GM15510 (cell line): Measurements from ENCODE around the gene PHACTR3.

ENCODE experiments used
- POLR2A ChIP-seq: IDR thresholded peaks from 3 replicates; pipeline ENCODE4 v1.6.1; 2011; ENCODE audit warnings: borderline replicate concordance; ENCODE audit not compliant: insufficient read length; ENCODE audit errors: extremely low read depth

Gene PHACTR3

GRCh38 chr20:59812286-59813125 is 208.2 kb downstream of the PHACTR3 start:
- TF ChIP-seq POLR2A = no peak

- TF ChIP-seq POLR2A = no peak
These were observed 209.0 kb downstream of the PHACTR3 start for GRCh38 chr20:59813126-59813947.

- no peak for TF ChIP-seq POLR2A
These were observed 209.9 kb downstream of the PHACTR3 start for GRCh38 chr20:59813948-59814839.

GRCh38 chr20:59814840-59815340 is 210.6 kb downstream of the PHACTR3 start:
- no peak for TF ChIP-seq POLR2A

- no peak for TF ChIP-seq POLR2A
These were observed 211.9 kb downstream of the PHACTR3 start for GRCh38 chr20:59816146-59816738.

- TF ChIP-seq POLR2A = no peak
These were observed 213.1 kb downstream of the PHACTR3 start for GRCh38 chr20:59817406-59817805.

- TF ChIP-seq POLR2A = no peak
These were observed 213.7 kb downstream of the PHACTR3 start for GRCh38 chr20:59817846-59818615.

GRCh38 chr20:59818911-59819310 is 214.6 kb downstream of the PHACTR3 start:
- no peak for TF ChIP-seq POLR2A

GRCh38 chr20:59819496-59820203 is 215.3 kb downstream of the PHACTR3 start:
- no peak for TF ChIP-seq POLR2A

- no peak for TF ChIP-seq POLR2A
These were observed 216.1 kb downstream of the PHACTR3 start for GRCh38 chr20:59820204-59821041.

GRCh38 chr20:59821201-59821600 is 216.9 kb downstream of the PHACTR3 start:
- TF ChIP-seq POLR2A = no peak

GRCh38 chr20:59821788-59822187 is 217.4 kb downstream of the PHACTR3 start:
- no peak for TF ChIP-seq POLR2A
